Measurements from ENCODE around the gene REC114.

The REC114 gene

GRCh38 chr15:73585871-73586654 lies 143.1 kb downstream of the REC114 start:
- TF ChIP-seq CTCF (IDR thresholded peaks at IDR 0.05): no peak

GRCh38 chr15:73589766-73590165 lies 146.8 kb downstream of the REC114 start:
- H3K9ac ChIP-seq: no peak overlapping the region
- no peaks in the 10 kb centered on the region for H3K9me3 ChIP-seq (ENCODE audit: control insufficient read depth, low read length)
- no peak for TF ChIP-seq CTCF (IDR thresholded peaks at IDR 0.05)
- H3K27ac ChIP-seq: no peak overlapping the region
- no peaks in the 10 kb centered on the region for H3K36me3 ChIP-seq (ENCODE audit: control insufficient read depth, insufficient read depth, low read length)
- H3K4me2 ChIP-seq (ENCODE audit: low read length): no peak overlapping the region
- H3K79me2 ChIP-seq: no peaks in the 10 kb centered on the region
- H3K27me3 ChIP-seq (ENCODE audit: control insufficient read depth, insufficient read depth, low read length): no peaks in the 10 kb centered on the region
- H3K4me1 ChIP-seq: no peaks in the 10 kb centered on the region
- no peak overlapping the region for H2AFZ ChIP-seq
- no peak overlapping the region for H3K4me3 ChIP-seq (ENCODE audit: low read depth, low read length)

More at GRCh38 chr15:73585871-73586654, 143.1 kb downstream of the REC114 start:
- no peaks in the 10 kb centered on the region for H3K27me3 ChIP-seq (ENCODE audit: control insufficient read depth, insufficient read depth, low read length)
- no peak overlapping the region for H3K4me2 ChIP-seq (ENCODE audit: low read length)
- no peak overlapping the region for H3K4me3 ChIP-seq (ENCODE audit: low read depth, low read length)
- no peaks in the 10 kb centered on the region for H3K79me2 ChIP-seq
- no peaks in the 10 kb centered on the region for H3K9me3 ChIP-seq (ENCODE audit: control insufficient read depth, low read length)
- no peaks in the 10 kb centered on the region for H3K36me3 ChIP-seq (ENCODE audit: control insufficient read depth, insufficient read depth, low read length)
- H3K4me1 ChIP-seq: no peaks in the 10 kb centered on the region
- no peak overlapping the region for H3K27ac ChIP-seq
- H2AFZ ChIP-seq: no peak overlapping the region
- H3K9ac ChIP-seq: no peak overlapping the region

GRCh38 chr15:73590263-73590662 lies 147.3 kb downstream of the REC114 start:
- Histone ChIP-seq H3K36me3 (ENCODE audit: control insufficient read depth, insufficient read depth, low read length) (no peaks in the 10 kb centered on the region), H3K4me2 (ENCODE audit: low read length) (no peak overlapping the region), H3K4me3 (ENCODE audit: low read depth, low read length) (no peak overlapping the region), H3K27ac (no peak overlapping the region), H3K9ac (no peak overlapping the region), H3K9me3 (ENCODE audit: control insufficient read depth, low read length) (no peaks in the 10 kb centered on the region), H3K4me1 (no peaks in the 10 kb centered on the region), H2AFZ (no peak overlapping the region), H3K27me3 (ENCODE audit: control insufficient read depth, insufficient read depth, low read length) (no peaks in the 10 kb centered on the region), H3K79me2 (no peaks in the 10 kb centered on the region)
- no peak for TF ChIP-seq CTCF (IDR thresholded peaks at IDR 0.05)

- H2AFZ ChIP-seq: no peak overlapping the region
- TF ChIP-seq CTCF (IDR thresholded peaks at IDR 0.05): no peak
- no peaks in the 10 kb centered on the region for H3K27me3 ChIP-seq (ENCODE audit: control insufficient read depth, insufficient read depth, low read length)
- no peak overlapping the region for H3K4me2 ChIP-seq (ENCODE audit: low read length)
- H3K4me3 ChIP-seq (ENCODE audit: low read depth, low read length): no peak overlapping the region
- H3K36me3 ChIP-seq (ENCODE audit: control insufficient read depth, insufficient read depth, low read length): no peaks in the 10 kb centered on the region
- H3K4me1 ChIP-seq: peaks cover 4% of the 10 kb centered on the region
- no peak overlapping the region for H3K27ac ChIP-seq
- peaks cover 4% of the 10 kb centered on the region for H3K79me2 ChIP-seq
- H3K9me3 ChIP-seq (ENCODE audit: control insufficient read depth, low read length): no peaks in the 10 kb centered on the region
- H3K9ac ChIP-seq: no peak overlapping the region
These were observed 150.5 kb downstream of the REC114 start for GRCh38 chr15:73593304-73594074.

All from parathyroid adenoma (tissue), 2 donors.